GM12878 (cell line): ENCODE data around the gene SMOC2. TPM values are rescaled to one million over a fixed set of nuclear protein-coding genes. Genes with fewer than 3 reads are reported as not detected.

Source experiments
- ATAC-seq: fragments of 200-7000 bp; cut with Tn5 transposase; 3 replicates; pipeline ENCODE4 v1.9.1; 2020; ENCODE audit warnings: mild to moderate bottlenecking, moderate library complexity
- BruUV-seq: library from RNA; stranded (reverse); fragments of 400-500 nt; replicated peaks from 2 replicates; lab custom pipeline; 2021; lab: Mats Ljungman, UMichigan
- CTCF ChIA-PET: fragments of 300-600 bp; sonication (Branson Sonifier 250); formaldehyde crosslinking; extraction: SDS; loops from one replicate; lab custom pipeline; 2021; ENCODE audit warnings: inconsistent platforms; lab: Yijun Ruan, JAX
- POLR2A ChIA-PET: fragments of 350-600 bp; formaldehyde crosslinking; extraction: SDS; loops from one replicate; lab custom pipeline; 2021; ENCODE audit warnings: inconsistent platforms; lab: Charles Lee
- RAD21 ChIA-PET: fragments of 300-600 bp; sonication (Branson Sonifier 250); formaldehyde crosslinking; loops from one replicate; lab custom pipeline; 2023; ENCODE audit warnings: antibody characterized with exemption; ENCODE audit not compliant: unreplicated experiment; lab: Charles Lee
- SMC1A ChIA-PET: fragments of 300-600 bp; sonication (Branson Sonifier 250); formaldehyde crosslinking; loops from one replicate; lab custom pipeline; 2023; ENCODE audit not compliant: unreplicated experiment, uncharacterized antibody; lab: Charles Lee
- DNase-seq: peaks from one replicate; pipeline ENCODE4 v3.0.0-alpha.2; 2011; ENCODE audit warnings: low read depth, low spot score
- FAIRE-seq: peaks from 3 replicates; lab custom pipeline; 2011; peaks lifted over from hg19 to GRCh38; lab: Jason Lieb, UNC
- H2AFZ ChIP-seq: 2 replicates; pipeline ENCODE4 v1.6.0; 2011; ENCODE audit warnings: low read depth, low read length, control low read depth; ENCODE audit not compliant: control insufficient read depth
- H3K27ac ChIP-seq: 2 replicates; pipeline ENCODE4 v1.5.1; 2011; ENCODE audit warnings: control low read depth; ENCODE audit not compliant: control insufficient read depth, insufficient read depth
- H3K27me3 ChIP-seq, 2 experiments: replicated peaks in 1 of 2; 2 replicates each; pipeline versions ENCODE4 v1.6.0 to v1.6.1; 2011; ENCODE audit warnings: low read length in 1 of 2; ENCODE audit not compliant: control insufficient read depth in 2 of 2, insufficient read depth in 2 of 2
- H3K36me3 ChIP-seq, 2 experiments: 2 replicates each; pipeline ENCODE4 v1.5.1; 2011; ENCODE audit warnings: low read length in 1 of 2; ENCODE audit not compliant: control insufficient read depth in 2 of 2, insufficient read depth in 2 of 2
- H3K4me1 ChIP-seq: 2 replicates; pipeline ENCODE4 v1.6.1; 2011; ENCODE audit warnings: mild to moderate bottlenecking, low read length, moderate library complexity, mixed read lengths; ENCODE audit not compliant: control insufficient read depth, insufficient read depth
- H3K4me2 ChIP-seq: 2 replicates; pipeline ENCODE4 v1.6.0; 2011; ENCODE audit warnings: control low read depth; ENCODE audit not compliant: control insufficient read depth, insufficient read depth
- H3K4me3 ChIP-seq: fragments of 200-600 bp; sonication (generic); 2 replicates; pipeline ENCODE4 v1.5.1; 2016
- H3K79me2 ChIP-seq: 2 replicates; pipeline ENCODE4 v1.6.0; 2011; ENCODE audit warnings: low read length; ENCODE audit not compliant: control insufficient read depth, insufficient read depth
- H3K9ac ChIP-seq: 2 replicates; pipeline ENCODE4 v1.8.0; 2011; ENCODE audit warnings: low read length, control low read depth, mixed read lengths; ENCODE audit not compliant: control insufficient read depth, insufficient read depth
- H3K9me3 ChIP-seq: replicated peaks from 3 replicates; pipeline ENCODE4 v1.5.1; 2011; ENCODE audit warnings: mild to moderate bottlenecking, low read length; ENCODE audit not compliant: control insufficient read depth, insufficient read depth
- H4K20me1 ChIP-seq: 2 replicates; pipeline ENCODE4 v1.6.0; 2011; ENCODE audit not compliant: control insufficient read depth, insufficient read depth
- CBFB ChIP-seq: IDR thresholded peaks from 2 replicates; pipeline ENCODE4 v1.6.1; 2016; ENCODE audit warnings: antibody characterized with exemption, low read depth
- PAX5 ChIP-seq: IDR thresholded peaks from 2 replicates; pipeline ENCODE4 v1.6.1; 2011; ENCODE audit warnings: low read depth, low read length, borderline replicate concordance
- PKNOX1 ChIP-seq: fragments of 450-650 bp; IDR thresholded peaks from 2 replicates; pipeline ENCODE4 v1.6.1; 2016; ENCODE audit warnings: mild to moderate bottlenecking
- POLR2AphosphoS5 ChIP-seq: IDR thresholded peaks from 2 replicates; pipeline ENCODE4 v1.6.1; 2011; ENCODE audit warnings: mild to moderate bottlenecking, low read length, inconsistent platforms
- RCOR1 ChIP-seq: conservative IDR thresholded peaks from 2 replicates; pipeline ENCODE4 v1.6.1; 2012; ENCODE audit warnings: low read depth, low read length, improper control_type of control experiment
- SMAD5 ChIP-seq: IDR thresholded peaks from 2 replicates; pipeline ENCODE4 v1.6.1; 2016; ENCODE audit warnings: antibody characterized with exemption, low read depth
- SMC3 ChIP-seq: IDR thresholded peaks from 2 replicates; pipeline ENCODE4 v1.6.1; 2011; ENCODE audit warnings: low read length, improper control_type of control experiment, borderline replicate concordance
- SREBF2 ChIP-seq: IDR thresholded peaks from 2 replicates; pipeline ENCODE4 v1.6.1; 2012; ENCODE audit warnings: mild to moderate bottlenecking, low read length
- ZNF274 ChIP-seq: IDR thresholded peaks from one replicate; pipeline ENCODE4 v1.8.0; 2011; ENCODE audit not compliant: insufficient read length, insufficient read depth
- ZNF384 ChIP-seq: IDR thresholded peaks from 2 replicates; pipeline ENCODE4 v1.6.1; 2012; ENCODE audit warnings: low read depth, mild to moderate bottlenecking, low read length, improper control_type of control experiment, borderline replicate concordance
- ZNF592 ChIP-seq: fragments of 450-650 bp; IDR thresholded peaks from 2 replicates; pipeline ENCODE4 v1.6.1; 2017; ENCODE audit warnings: mild to moderate bottlenecking, moderate library complexity
- ZZZ3 ChIP-seq: IDR thresholded peaks from 2 replicates; pipeline ENCODE4 v1.6.1; 2011; ENCODE audit warnings: low read depth; ENCODE audit not compliant: control insufficient read depth, insufficient read length
- WGBS: methylation state at CpG from one replicate; pipeline ENCODE4 v1.1.6; 2016; ENCODE audit warnings: low lambda C conversion rate; ENCODE audit not compliant: insufficient replicate concordance, insufficient coverage; ENCODE audit errors: missing lambda C conversion rate; 5-methylcytosine and 5-hydroxymethylcytosine counted together
- in situ Hi-C: fragments of 300-500 bp; cut with MboI; formaldehyde crosslinking; loops from 9 replicates; pipeline ENCODE4 v1.14.3; 2018; ENCODE audit warnings: mixed read lengths
- intact Hi-C: fragments of 100-400 bp; cut with micrococcal nuclease; formaldehyde crosslinking; loops from one replicate; pipeline ENCODE4 v1.14.2; 2022; ENCODE audit not compliant: unreplicated experiment
- polyA plus RNA-seq, 11 experiments: library from polyadenylated mRNA; depleted of rRNA in 4 of 11; unstranded in 6 of 11; stranded (reverse) in 5 of 11; fragments of >200 nt; fragmentation: Nextera tagmentation in 4 of 11; fragmentation: Illumina TruSeq in 1 of 11; extraction: Ambion mirVana in 4 of 11; extraction: Trizol in 1 of 11; gene quantifications; 1 replicate in 1 of 11; 2 replicates in 10 of 11; pipeline versions ENCODE4 v1.2.1 to v1.2.3, GENCODE V29; 2011 to 2016; ENCODE audit warnings: inconsistent platforms in 2 of 11, missing spikeins in 2 of 11, low read depth in 1 of 11
- total RNA-seq, 4 experiments: library from RNA; depleted of rRNA in 3 of 4; stranded (reverse); fragments of >200 nt in 3 of 4; fragmentation: Illumina TruSeq in 1 of 4; extraction: Trizol in 1 of 4; gene quantifications; 2 replicates each; pipeline versions ENCODE4 v1.2.1 to v1.2.3, GENCODE V29; 2013 to 2021
- TF ChIP-seq, protein P1 (sequence below): IDR thresholded peaks from 2 replicates; pipeline ENCODE4 v1.6.1; 2012; ENCODE audit warnings: low read depth, low read length, improper control_type of control experiment
- TF ChIP-seq, protein P2 (sequence below): IDR thresholded peaks from 2 replicates; pipeline ENCODE4 v1.6.1; 2011; ENCODE audit warnings: borderline replicate concordance, low read depth, mild to moderate bottlenecking, moderate library complexity, mixed read lengths, low read length; ENCODE audit not compliant: insufficient read depth; ENCODE audit errors: extremely low read length
- TF ChIP-seq, protein P3 (sequence below): fragments of 450-650 bp; IDR thresholded peaks from 2 replicates; pipeline ENCODE4 v1.6.1; 2017; ENCODE audit warnings: low read depth, mild to moderate bottlenecking, moderate library complexity

The SMOC2 gene
- total and polyA plus RNA-seq, 10 of the 15 experiments (the other 5 are each of a cell fraction or from before 2014, with no cell fraction given): 0.10 to 0.12 TPM; not detected in 8

DNA sequence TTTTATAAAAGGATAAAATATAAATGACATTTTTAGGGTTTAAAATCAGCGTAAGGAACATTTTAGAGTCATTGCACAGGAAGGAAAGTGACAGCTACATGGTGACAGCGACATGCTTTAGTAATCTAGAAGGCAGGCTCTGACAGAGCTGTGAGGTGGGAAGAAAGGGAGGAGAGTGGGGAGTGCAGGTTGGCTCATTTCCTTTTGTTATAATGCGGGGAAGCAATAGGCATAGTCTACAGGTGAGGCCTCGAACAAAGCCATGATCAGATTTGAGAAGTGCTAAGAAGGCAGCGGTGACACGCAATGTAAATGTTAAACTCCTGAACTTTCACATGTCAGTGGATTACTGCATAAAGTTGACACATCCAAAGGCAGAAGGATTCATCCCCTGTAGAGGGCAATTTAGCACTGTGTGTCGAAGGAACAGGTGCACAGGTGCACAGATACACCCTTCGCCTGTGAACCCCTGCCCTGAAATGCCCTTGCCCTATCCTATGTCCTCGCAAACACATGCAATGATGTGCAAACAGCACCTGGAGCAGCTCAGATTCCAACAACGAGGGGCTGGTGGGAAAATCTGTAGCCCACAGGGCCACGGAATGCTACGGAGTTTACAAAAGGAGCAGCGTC lies 32.4 kb upstream of the SMOC2 start:
- no peak for TF ChIP-seq PAX5
- no peak for TF ChIP-seq SREBF2
- no peak for TF ChIP-seq SMAD5
- TF ChIP-seq ZNF592: no peak
- TF ChIP-seq, protein P1, sequence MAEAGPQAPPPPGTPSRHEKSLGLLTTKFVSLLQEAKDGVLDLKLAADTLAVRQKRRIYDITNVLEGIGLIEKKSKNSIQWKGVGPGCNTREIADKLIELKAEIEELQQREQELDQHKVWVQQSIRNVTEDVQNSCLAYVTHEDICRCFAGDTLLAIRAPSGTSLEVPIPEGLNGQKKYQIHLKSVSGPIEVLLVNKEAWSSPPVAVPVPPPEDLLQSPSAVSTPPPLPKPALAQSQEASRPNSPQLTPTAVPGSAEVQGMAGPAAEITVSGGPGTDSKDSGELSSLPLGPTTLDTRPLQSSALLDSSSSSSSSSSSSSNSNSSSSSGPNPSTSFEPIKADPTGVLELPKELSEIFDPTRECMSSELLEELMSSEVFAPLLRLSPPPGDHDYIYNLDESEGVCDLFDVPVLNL: no peak
- TF ChIP-seq RCOR1: no peak
- no peak for TF ChIP-seq PKNOX1
- no peak for TF ChIP-seq SMC3
- TF ChIP-seq, protein P2, sequence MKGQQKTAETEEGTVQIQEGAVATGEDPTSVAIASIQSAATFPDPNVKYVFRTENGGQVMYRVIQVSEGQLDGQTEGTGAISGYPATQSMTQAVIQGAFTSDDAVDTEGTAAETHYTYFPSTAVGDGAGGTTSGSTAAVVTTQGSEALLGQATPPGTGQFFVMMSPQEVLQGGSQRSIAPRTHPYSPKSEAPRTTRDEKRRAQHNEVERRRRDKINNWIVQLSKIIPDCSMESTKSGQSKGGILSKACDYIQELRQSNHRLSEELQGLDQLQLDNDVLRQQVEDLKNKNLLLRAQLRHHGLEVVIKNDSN: no peak
- TF ChIP-seq ZNF384: no peak
- no peak for TF ChIP-seq ZZZ3
- no peak for TF ChIP-seq ZNF274
- TF ChIP-seq, protein P3, sequence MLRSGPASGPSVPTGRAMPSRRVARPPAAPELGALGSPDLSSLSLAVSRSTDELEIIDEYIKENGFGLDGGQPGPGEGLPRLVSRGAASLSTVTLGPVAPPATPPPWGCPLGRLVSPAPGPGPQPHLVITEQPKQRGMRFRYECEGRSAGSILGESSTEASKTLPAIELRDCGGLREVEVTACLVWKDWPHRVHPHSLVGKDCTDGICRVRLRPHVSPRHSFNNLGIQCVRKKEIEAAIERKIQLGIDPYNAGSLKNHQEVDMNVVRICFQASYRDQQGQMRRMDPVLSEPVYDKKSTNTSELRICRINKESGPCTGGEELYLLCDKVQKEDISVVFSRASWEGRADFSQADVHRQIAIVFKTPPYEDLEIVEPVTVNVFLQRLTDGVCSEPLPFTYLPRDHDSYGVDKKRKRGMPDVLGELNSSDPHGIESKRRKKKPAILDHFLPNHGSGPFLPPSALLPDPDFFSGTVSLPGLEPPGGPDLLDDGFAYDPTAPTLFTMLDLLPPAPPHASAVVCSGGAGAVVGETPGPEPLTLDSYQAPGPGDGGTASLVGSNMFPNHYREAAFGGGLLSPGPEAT: no peak
- TF ChIP-seq CBFB: no peak
- TF ChIP-seq POLR2AphosphoS5: no peak
- no peak for FAIRE-seq
- no peaks in the 10 kb centered on the region for H3K4me1 ChIP-seq
- H3K9me3 ChIP-seq: no peaks in the 10 kb centered on the region; the same call in 2 of the 3 replicates
- H3K9ac ChIP-seq: no peak overlapping the region
- POLR2A ChIA-PET: no interaction called here
- CTCF ChIA-PET: no interaction called here
- H3K27ac ChIP-seq: no peak overlapping the region
- RAD21 ChIA-PET: no interaction called here
- no peaks in the 10 kb centered on the region for H3K36me3 ChIP-seq
- no peak overlapping the region for H3K4me3 ChIP-seq
- WGBS: 40% methylated on average over 13 of the region's 13 CpGs
- no peak overlapping the region for H3K4me2 ChIP-seq
- no peaks in the 10 kb centered on the region for H3K27me3 ChIP-seq
- in situ Hi-C loops: no loop called here
- intact Hi-C loops: no loop called here
- H4K20me1 ChIP-seq: no peaks in the 10 kb centered on the region
- SMC1A ChIA-PET: no interaction called here
- ATAC-seq: no peak
- no peaks in the 10 kb centered on the region for H3K79me2 ChIP-seq
- BruUV-seq: no TSS peak
- H2AFZ ChIP-seq: no peak overlapping the region
- no peak for DNase-seq
